HL-60 (cell line): ENCODE data around the gene ABCC2.

ENCODE experiments used
- DNase-seq, 2 experiments: peaks; one replicate each; pipeline ENCODE4 v3.0.0-alpha.2; 2010 to 2020; ENCODE audit warnings: low read depth in 1 of 2, low spot score in 1 of 2
- H3K27ac ChIP-seq: fragments of 250-450 bp; sonication (Bioruptor Pico); replicated peaks from 2 replicates; pipeline ENCODE4 v1.5.1; 2020; ENCODE audit warnings: mild to moderate bottlenecking, moderate library complexity
- H3K27me3 ChIP-seq: fragments of 250-450 bp; sonication (Bioruptor Pico); 2 replicates; pipeline ENCODE4 v1.5.1; 2021; ENCODE audit warnings: mild to moderate bottlenecking, moderate library complexity; ENCODE audit not compliant: insufficient read depth, poor library complexity, severe bottlenecking
- H3K4me3 ChIP-seq: replicated peaks from 2 replicates; pipeline ENCODE4 v1.5.1; 2011; ENCODE audit warnings: mild to moderate bottlenecking, control low read depth, low read length; ENCODE audit not compliant: insufficient read depth
- CTCF ChIP-seq: IDR thresholded peaks from one replicate; pipeline ENCODE4 v1.5.1; 2011; ENCODE audit warnings: low read length, control low read depth, inconsistent platforms; ENCODE audit not compliant: insufficient read depth
- GABPA ChIP-seq: IDR thresholded peaks from 2 replicates; pipeline ENCODE4 v1.6.1; 2012; ENCODE audit warnings: low read depth
- POLR2AphosphoS5 ChIP-seq: IDR thresholded peaks from 2 replicates; pipeline ENCODE4 v1.6.1; 2012; ENCODE audit warnings: low read depth
- REST ChIP-seq: IDR thresholded peaks from 2 replicates; pipeline ENCODE4 v1.6.1; 2012; ENCODE audit warnings: low read depth; ENCODE audit not compliant: insufficient replicate concordance
- SPI1 ChIP-seq: IDR thresholded peaks from 2 replicates; pipeline ENCODE4 v1.6.1; 2012; ENCODE audit warnings: low read depth, mild to moderate bottlenecking, borderline replicate concordance

ABCC2 gene

GRCh38 chr10:99769706-99770105 lies 12.7 kb upstream of the ABCC2 start:
- DNase-seq: peak in 1 of 2 experiments; percentile 11
- no peak overlapping the region for H3K27ac ChIP-seq
- H3K27me3 ChIP-seq: no peaks in the 10 kb centered on the region
- TF ChIP-seq POLR2AphosphoS5 (no peak), SPI1 (peak; percentile 29; the same call in 1 of the 2 replicates)
- H3K4me3 ChIP-seq: no peak overlapping the region

- Histone ChIP-seq H3K27ac (no peak overlapping the region), H3K4me3 (no peak overlapping the region), H3K27me3 (no peaks in the 10 kb centered on the region)
- no peak for DNase-seq
- TF ChIP-seq SPI1 (no peak), POLR2AphosphoS5 (no peak), CTCF (no peak), GABPA (no peak), REST (no peak)
Observed at GRCh38 chr10:99770408-99771045, 11.9 kb upstream of the ABCC2 start.

GRCh38 chr10:99775850-99776249 lies 6.6 kb upstream of the ABCC2 start:
- H3K27ac ChIP-seq: no peak overlapping the region
- DNase-seq: peak in 1 of 2 experiments; percentile 13
- no peak overlapping the region for H3K4me3 ChIP-seq
- H3K27me3 ChIP-seq: no peaks in the 10 kb centered on the region
- TF ChIP-seq GABPA: no peak
- TF ChIP-seq REST: no peak
- TF ChIP-seq SPI1: no peak
- no peak for TF ChIP-seq POLR2AphosphoS5
- TF ChIP-seq CTCF: no peak

GRCh38 chr10:99777918-99778714 lies 4.3 kb upstream of the ABCC2 start:
- H3K27ac ChIP-seq: peak overlapping the region; percentile 58
- H3K4me3 ChIP-seq: no peak overlapping the region
- no peaks in the 10 kb centered on the region for H3K27me3 ChIP-seq
- peak; percentile 6 to 48 for DNase-seq
- no peak for TF ChIP-seq CTCF
- TF ChIP-seq POLR2AphosphoS5: no peak
- no peak for TF ChIP-seq SPI1
- TF ChIP-seq REST: no peak
- no peak for TF ChIP-seq GABPA
